HCT116 (cell line): ENCODE results near the gene SELENOM. TPM values are rescaled to one million over a fixed set of nuclear protein-coding genes. Genes with fewer than 3 reads are reported as not detected.

ENCODE experiments used
- ATAC-seq: fragments of 200-7000 bp; cut with Tn5 transposase; 2 replicates; pipeline ENCODE4 v1.9.1; 2020; ENCODE audit warnings: mild to moderate bottlenecking, moderate library complexity
- BruUV-seq: library from RNA; stranded (reverse); fragments of 400-500 nt; replicated peaks from 2 replicates; lab custom pipeline; 2021; lab: Mats Ljungman, UMichigan
- CTCF ChIA-PET: fragments of 300-600 bp; sonication (Branson Sonifier 250); formaldehyde crosslinking; loops from one replicate; lab custom pipeline; 2021; ENCODE audit warnings: antibody characterized with exemption; lab: Charles Lee
- POLR2A ChIA-PET: fragments of 300-600, 350-600 bp; sonication (Branson Sonifier 250); formaldehyde crosslinking; loops from one replicate; lab custom pipeline; 2021; ENCODE audit warnings: antibody characterized with exemption; lab: Charles Lee
- RAD21 ChIA-PET, 2 experiments: fragments of 300-600 bp; sonication (Branson Sonifier 250); formaldehyde crosslinking; loops; one replicate each; lab custom pipeline; 2023; ENCODE audit warnings: low total read pairs in 2 of 2; ENCODE audit not compliant: uncharacterized antibody in 2 of 2, unreplicated experiment in 2 of 2, low non-redundant PET in 1 of 2; lab: Charles Lee
- DNase-seq: peaks from one replicate; pipeline ENCODE4 v3.0.0-alpha.2; 2010; ENCODE audit warnings: low read depth, low spot score
- H2AFZ ChIP-seq: fragments of 200-600 bp; shearing (Covaris generic), sonication (generic); 2 replicates; pipeline ENCODE4 v1.6.1; 2017; ENCODE audit warnings: low read depth, mixed run types, mixed read lengths, antibody characterized with exemption, low read length; ENCODE audit not compliant: poor library complexity, severe bottlenecking
- H3K27ac ChIP-seq: 2 replicates; pipeline ENCODE4 v1.5.1; 2012; ENCODE audit warnings: low read depth, low read length
- H3K27me3 ChIP-seq: fragments of 200-600 bp; sonication (generic); 2 replicates; pipeline ENCODE4 v1.6.1; 2016; ENCODE audit warnings: mixed run types, low read length, mixed read lengths; ENCODE audit not compliant: insufficient read depth
- H3K36me3 ChIP-seq, 2 experiments: fragments of 200-500 bp in 1 of 2; fragments of 200-600 bp in 1 of 2; sonication (Bioruptor generic) in 1 of 2; sonication (generic) in 1 of 2; 2 replicates each; pipeline versions ENCODE4 v1.5.1 to v1.6.1; 2014 to 2016; ENCODE audit warnings: low read length in 2 of 2, inconsistent platforms in 1 of 2, mixed read lengths in 1 of 2, mixed run types in 1 of 2; ENCODE audit not compliant: insufficient read depth in 2 of 2, control insufficient read depth in 1 of 2
- H3K4me1 ChIP-seq, 2 experiments: fragments of 200-600 bp in 1 of 2; sonication (generic) in 1 of 2; 2 replicates each; pipeline versions ENCODE4 v1.5.1 to v1.6.1; 2012 to 2017; ENCODE audit warnings: low read length in 2 of 2, inconsistent platforms in 1 of 2, mild to moderate bottlenecking in 1 of 2, mixed read lengths in 1 of 2, mixed run types in 1 of 2, moderate library complexity in 1 of 2; ENCODE audit not compliant: insufficient read depth in 2 of 2, control insufficient read depth in 1 of 2
- H3K4me2 ChIP-seq: fragments of 200-600 bp; sonication (generic); 2 replicates; pipeline ENCODE4 v1.6.1; 2017; ENCODE audit warnings: mixed run types, low read length, mixed read lengths
- H3K4me3 ChIP-seq, 2 experiments: fragments of 200-600 bp in 1 of 2; sonication (generic) in 1 of 2; replicated peaks in 1 of 2; 2 replicates each; pipeline ENCODE4 v1.5.1; 2011 to 2016; ENCODE audit warnings: low read length in 2 of 2, control low read depth in 1 of 2, low read depth in 1 of 2, mild to moderate bottlenecking in 1 of 2, mixed read lengths in 1 of 2, mixed run types in 1 of 2
- H3K79me2 ChIP-seq: fragments of 200-600 bp; sonication (generic); 2 replicates; pipeline ENCODE4 v1.6.1; 2017; ENCODE audit warnings: mild to moderate bottlenecking, mixed run types, low read length, moderate library complexity, mixed read lengths; ENCODE audit not compliant: insufficient read depth
- H3K9ac ChIP-seq: fragments of 200-600 bp; sonication (generic); 2 replicates; pipeline ENCODE4 v1.6.1; 2016; ENCODE audit warnings: low read length, mixed read lengths
- H3K9me2 ChIP-seq: fragments of 200-600 bp; sonication (generic), shearing (Covaris generic); 2 replicates; pipeline ENCODE4 v1.6.1; 2017; ENCODE audit warnings: mixed run types, mild to moderate bottlenecking, moderate library complexity; ENCODE audit not compliant: insufficient read depth
- H3K9me3 ChIP-seq, 2 experiments: fragments of 200-500 bp in 1 of 2; fragments of 200-600 bp in 1 of 2; sonication (Bioruptor generic) in 1 of 2; sonication (generic) in 1 of 2; 2 replicates each; pipeline ENCODE4 v1.6.1; 2014 to 2017; ENCODE audit warnings: low read length in 2 of 2, mixed read lengths in 2 of 2, inconsistent platforms in 1 of 2, low read depth in 1 of 2, mild to moderate bottlenecking in 1 of 2, mixed run types in 1 of 2, moderate library complexity in 1 of 2; ENCODE audit not compliant: control insufficient read depth in 1 of 2, insufficient read depth in 1 of 2
- H4K20me1 ChIP-seq: fragments of 200-600 bp; sonication (generic), shearing (Covaris generic); 2 replicates; pipeline ENCODE4 v1.6.1; 2017; ENCODE audit warnings: mixed run types, mild to moderate bottlenecking, moderate library complexity; ENCODE audit not compliant: insufficient read depth
- ATF3 ChIP-seq: IDR thresholded peaks from 2 replicates; pipeline ENCODE4 v1.6.1; 2012
- CBX3 ChIP-seq: IDR thresholded peaks from 2 replicates; pipeline ENCODE4 v1.6.1; 2012; ENCODE audit warnings: low read depth
- EGR1 ChIP-seq: IDR thresholded peaks from 2 replicates; pipeline ENCODE4 v1.6.1; 2012; ENCODE audit warnings: low read depth
- EZH2 ChIP-seq: fragments of 200-600 bp; sonication (generic); IDR thresholded peaks from 2 replicates; pipeline ENCODE4 v1.6.1; 2017; ENCODE audit warnings: antibody characterized with exemption, mixed run types
- EZH2phosphoT487 ChIP-seq: fragments of 200-600 bp; IDR thresholded peaks from 2 replicates; pipeline ENCODE4 v1.6.1; 2018; ENCODE audit warnings: antibody characterized with exemption, borderline replicate concordance
- FOSL1 ChIP-seq: IDR thresholded peaks from 2 replicates; pipeline ENCODE4 v1.6.1; 2012; ENCODE audit warnings: low read depth
- JUND ChIP-seq: IDR thresholded peaks from 2 replicates; pipeline ENCODE4 v1.6.1; 2012
- MAX ChIP-seq: IDR thresholded peaks from 2 replicates; pipeline ENCODE4 v1.6.1; 2012
- POLR2A ChIP-seq: IDR thresholded peaks from 2 replicates; pipeline ENCODE4 v1.7.0; 2011; ENCODE audit warnings: borderline replicate concordance; ENCODE audit not compliant: insufficient read depth, insufficient read length; ENCODE audit errors: extremely low read depth
- POLR2AphosphoS5 ChIP-seq: IDR thresholded peaks from 2 replicates; pipeline ENCODE4 v1.6.1; 2011; ENCODE audit warnings: mild to moderate bottlenecking, low read depth, low read length, moderate library complexity
- RAD21 ChIP-seq: IDR thresholded peaks from 2 replicates; pipeline ENCODE4 v1.6.1; 2012; ENCODE audit warnings: low read depth, mild to moderate bottlenecking
- SP1 ChIP-seq: IDR thresholded peaks from 2 replicates; pipeline ENCODE4 v1.6.1; 2012; ENCODE audit warnings: low read depth
- SRF ChIP-seq: IDR thresholded peaks from 2 replicates; pipeline ENCODE4 v1.6.1; 2012; ENCODE audit warnings: low read depth
- YY1 ChIP-seq: IDR thresholded peaks from 2 replicates; pipeline ENCODE4 v1.6.1; 2011; ENCODE audit warnings: low read length, low read depth, moderate library complexity, mild to moderate bottlenecking; ENCODE audit not compliant: insufficient replicate concordance; ENCODE audit errors: extremely low read depth
- ZFX ChIP-seq: fragments of 450-650 bp; IDR thresholded peaks from 2 replicates; pipeline ENCODE4 v1.6.1; 2017
- intact Hi-C: fragments of 100-400 bp; cut with micrococcal nuclease; formaldehyde crosslinking; loops from 2 replicates; pipeline ENCODE4 v1.10.0; 2022
- total RNA-seq: library from RNA; stranded (reverse); gene quantifications from one replicate; pipeline ENCODE4 v1.2.1, GENCODE V29; 2021; ENCODE audit not compliant: unreplicated experiment

The SELENOM gene
- total RNA-seq, 1 experiment from 2014 or later: 65.6 TPM

- ATAC-seq: no peak
- Histone ChIP-seq H2AFZ (no peak overlapping the region), H3K4me3 (no peak overlapping the region), H3K9me3 (no peaks in the 10 kb centered on the region), H4K20me1 (no peaks in the 10 kb centered on the region), H3K36me3 (no peaks in the 10 kb centered on the region), H3K27me3 (no peaks in the 10 kb centered on the region), H3K4me1 (peaks cover 9 to 20% of the 10 kb centered on the region in 2 experiments), H3K79me2 (no peaks in the 10 kb centered on the region), H3K27ac (no peak overlapping the region), H3K4me2 (no peak overlapping the region), H3K9me2 (no peaks in the 10 kb centered on the region), H3K9ac (no peak overlapping the region)
- intact Hi-C loops: no loop called here
- ChIA-PET CTCF (interaction anchor here (0.7 to 2.5 kb wide), 2 partner anchors 13 to 14 kb away, joined by 3 to 12 read pairs; partner anchors contain the start of gene SELENOM), RAD21 (no interaction called here), POLR2A (no interaction called here)
- TF ChIP-seq CBX3: no peak
- no peak for TF ChIP-seq SRF
- no peak for TF ChIP-seq JUND
- TF ChIP-seq EZH2: no peak
- TF ChIP-seq YY1: no peak
- TF ChIP-seq EGR1: no peak
- no peak for TF ChIP-seq ATF3
- no peak for TF ChIP-seq POLR2A
- no peak for TF ChIP-seq ZFX
- no peak for TF ChIP-seq MAX
- no peak for TF ChIP-seq EZH2phosphoT487
- no peak for TF ChIP-seq RAD21
- TF ChIP-seq POLR2AphosphoS5: no peak
- TF ChIP-seq FOSL1: no peak
- TF ChIP-seq SP1: no peak
- no TSS peak for BruUV-seq
- no peak for DNase-seq
Observed at GRCh38 chr22:31121403-31121802, 14.0 kb upstream of the SELENOM start.
